A549 treated with AZD9567 at 1 μM for 4 hours (cell line): ENCODE measurements around the gene CSNK1G1. TPM values are rescaled to one million over a fixed set of nuclear protein-coding genes. Genes with fewer than 3 reads are reported as not detected.

Source experiments
- total RNA-seq: library from RNA; stranded (reverse); fragments of 200-300 nt; extraction: Qiagen RNA extraction; gene quantifications from 5 replicates; pipeline ENCODE4 v1.2.3, GENCODE V29; 2022; ENCODE audit not compliant: insufficient read depth

CSNK1G1 gene
- 14.8 to 23.8 TPM (median 17.6 TPM) in 5 replicates for total RNA-seq

DNA sequence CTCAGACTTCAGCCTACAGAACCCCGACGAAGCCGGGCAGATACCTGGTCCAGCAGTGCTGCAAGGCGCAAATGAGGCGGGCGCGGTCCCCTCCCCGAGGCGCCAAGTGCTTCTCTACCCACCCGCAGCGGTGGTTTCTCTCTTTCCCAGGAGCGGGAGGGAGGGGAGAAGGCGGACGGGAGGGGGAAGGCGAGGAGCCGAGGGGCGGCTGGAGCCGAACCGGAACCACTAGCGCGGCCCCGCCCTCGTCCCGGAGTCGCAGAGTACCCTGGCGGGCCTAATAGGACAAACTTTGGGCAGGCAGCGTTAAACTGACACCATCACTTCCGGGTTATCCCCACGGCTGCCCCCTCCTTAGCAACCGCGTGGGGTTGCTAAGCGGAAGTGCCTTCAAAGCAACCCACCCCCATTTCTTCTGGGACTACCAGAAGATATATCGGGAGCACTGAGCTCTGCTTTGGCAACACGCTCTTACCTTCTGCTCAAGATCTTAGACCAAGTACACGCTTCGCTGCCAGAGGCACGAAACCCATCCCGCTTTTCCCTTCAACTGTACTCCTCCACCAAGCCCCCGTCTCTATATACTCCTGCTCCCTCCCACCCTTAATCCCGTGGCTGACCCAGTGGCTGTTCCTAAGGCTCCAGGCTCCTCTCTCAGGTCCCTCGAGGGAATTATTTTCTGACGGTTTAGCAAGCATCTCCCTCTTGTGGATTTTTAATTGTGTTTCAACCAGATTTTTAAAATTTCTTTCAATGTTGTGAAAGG is at the start of gene CSNK1G1:
TSS of gene CSNK1G1 (minus strand) at position 230 of the 766 bp plus-strand sequence. CDS start 55,674 bp downstream, outside the sequence.

DNA sequence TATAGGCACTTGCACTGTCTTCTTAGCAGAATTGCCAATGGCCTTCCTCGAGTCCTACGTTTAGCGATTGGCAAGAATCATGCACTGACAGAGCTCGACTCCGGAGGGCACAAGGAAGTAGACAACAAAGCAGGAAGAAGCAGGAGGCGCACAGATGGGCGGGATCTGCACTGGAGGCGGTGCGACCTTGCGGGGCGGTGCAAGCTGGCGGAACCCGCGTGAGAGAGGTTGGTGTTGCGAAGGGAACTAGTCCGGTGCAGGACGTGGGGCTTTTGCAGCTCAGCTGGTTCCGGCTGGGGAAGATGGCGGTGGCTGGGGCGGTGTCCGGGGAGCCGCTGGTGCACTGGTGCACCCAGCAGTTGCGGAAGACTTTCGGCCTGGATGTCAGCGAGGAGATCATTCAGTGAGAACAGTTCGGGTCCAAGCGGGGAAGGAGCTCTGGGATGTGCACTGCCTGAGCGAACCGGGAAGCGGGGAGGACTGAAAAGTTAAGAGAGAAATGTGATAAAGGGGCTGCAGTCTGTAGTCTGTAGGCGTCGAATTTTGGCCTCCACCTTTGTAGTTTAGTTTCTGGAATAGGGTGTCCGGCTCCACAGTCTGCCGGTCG is 31.7 kb upstream of the CSNK1G1 start, which contains the start of gene TRIP4:
TSS of gene TRIP4 (plus strand) at position 275 of the 607 bp plus-strand sequence. CDS start at position 303, 28 bp downstream.

DNA sequence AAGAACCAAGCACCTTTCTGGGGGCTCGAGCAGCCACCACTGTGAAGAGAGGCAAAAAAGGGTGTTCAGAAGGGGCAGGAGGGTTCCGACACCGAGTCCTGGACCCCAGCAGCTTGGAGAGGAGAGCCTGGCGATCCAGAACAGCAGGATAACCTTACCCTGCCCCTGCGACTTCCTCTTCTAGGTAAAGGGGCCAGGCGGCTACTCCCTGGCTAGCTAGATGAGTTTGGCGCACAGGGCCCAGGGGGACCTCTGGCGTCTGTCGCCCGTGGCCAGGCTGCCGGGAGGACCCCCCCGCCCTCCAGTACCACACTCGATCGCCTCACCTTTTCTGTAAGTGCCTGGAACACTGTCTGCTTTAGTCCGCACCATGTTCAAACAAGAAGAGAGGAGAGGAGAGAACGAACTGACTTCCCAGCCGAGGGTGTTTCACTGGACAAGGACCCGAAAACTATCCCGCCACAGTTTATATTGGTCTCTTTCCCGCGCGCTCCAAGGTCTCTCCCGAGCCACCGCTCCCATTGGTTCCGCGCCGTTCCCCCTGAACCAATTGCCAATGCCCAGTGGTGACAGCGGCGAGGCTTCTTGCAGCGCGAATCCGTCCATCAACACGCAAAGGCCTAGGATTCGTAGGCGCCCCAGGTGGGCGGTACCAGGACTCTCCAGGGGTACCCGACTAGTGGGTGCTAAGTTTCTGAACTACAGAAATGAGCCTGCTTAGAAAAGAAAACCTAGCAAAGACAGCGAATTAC is 25.2 kb upstream of the CSNK1G1 start, which contains the start of gene PCLAF:
TSS of gene PCLAF (minus strand) at position 442 of the 752 bp plus-strand sequence. CDS start at position 372, 70 bp downstream.

DNA sequence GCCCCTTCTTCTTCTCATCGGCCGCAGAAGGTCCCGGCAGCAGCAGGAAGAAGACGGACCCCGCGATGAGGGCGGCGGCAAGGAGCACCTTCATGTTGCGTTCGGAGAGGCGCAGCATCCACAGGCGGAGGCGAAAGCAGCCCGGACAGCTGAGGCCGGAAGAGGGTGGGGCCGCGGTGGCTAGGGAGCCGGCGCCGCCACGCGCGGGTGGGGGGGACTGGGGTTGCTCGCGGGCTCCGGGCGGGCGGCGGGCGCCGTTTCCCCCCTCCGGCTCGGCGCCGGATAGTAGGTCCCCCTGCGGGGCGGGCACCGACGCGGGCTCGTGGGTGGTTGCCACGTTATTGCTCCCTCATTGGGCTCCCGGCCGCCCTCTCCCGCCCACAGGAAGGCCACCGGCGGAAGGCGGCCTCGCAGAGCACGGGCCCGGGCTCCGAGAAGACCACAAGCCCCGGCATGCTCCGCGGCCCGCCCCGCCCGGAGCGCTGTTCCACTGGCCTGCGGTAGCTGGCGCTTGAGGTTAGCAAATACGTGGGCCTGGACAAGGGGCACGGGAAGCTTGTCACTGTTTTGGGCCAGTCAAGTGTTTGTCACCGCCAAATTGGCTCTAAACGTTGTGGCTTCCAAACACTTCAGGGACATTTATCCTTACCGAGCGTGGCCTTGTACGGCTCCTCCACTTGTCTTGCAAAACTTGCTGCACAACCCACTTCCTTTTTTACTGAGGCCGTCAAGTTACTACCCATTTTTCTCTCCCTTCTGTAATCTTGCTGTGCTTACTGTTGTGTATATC is 192.9 kb downstream of the CSNK1G1 start, which contains the start of gene PPIB:
TSS of gene PPIB (minus strand) at position 154 of the 790 bp plus-strand sequence. CDS start at position 118, 36 bp downstream.

DNA sequence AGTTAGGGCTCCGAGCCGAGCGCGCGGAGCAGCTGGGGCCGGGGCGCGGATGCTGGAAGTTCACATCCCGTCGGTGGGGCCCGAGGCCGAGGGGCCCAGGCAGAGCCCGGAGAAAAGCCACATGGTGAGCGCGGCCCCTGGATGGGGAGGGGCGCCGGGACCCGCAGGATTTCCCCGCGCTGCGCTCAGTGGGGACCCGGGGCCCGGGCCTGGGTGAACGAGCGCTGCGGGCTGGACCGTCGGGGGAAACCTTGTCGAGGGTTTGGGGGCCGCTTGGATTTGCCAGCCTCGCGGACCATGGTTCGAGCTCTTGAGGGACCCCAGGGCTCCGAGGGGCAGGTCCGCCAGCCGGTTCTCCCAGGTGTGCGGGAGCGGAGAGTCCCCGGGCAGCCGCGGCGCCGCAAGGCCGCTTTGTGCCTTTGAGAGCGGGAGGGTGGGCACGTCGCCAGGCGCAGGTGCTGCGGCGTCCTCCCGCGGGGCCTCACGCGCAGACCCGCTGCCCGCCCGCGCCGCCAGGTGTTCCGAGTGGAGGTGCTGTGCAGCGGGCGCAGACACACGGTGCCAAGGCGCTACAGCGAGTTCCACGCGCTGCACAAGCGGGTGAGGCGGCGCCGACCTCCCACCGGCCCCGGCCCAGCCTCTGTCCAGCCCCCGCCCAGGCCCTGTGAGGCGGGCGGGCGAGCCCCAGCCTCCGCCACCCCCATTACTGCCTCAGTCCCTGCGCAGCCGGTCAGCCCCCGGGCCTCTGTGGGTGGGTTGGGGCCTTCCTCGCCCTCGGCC is 204.1 kb downstream of the CSNK1G1 start, which contains the start of gene SNX22:
TSS of gene SNX22 (plus strand) at position 5 of the 780 bp plus-strand sequence. CDS start at position 50, 45 bp downstream.

Other genes with a start within 250 kb of the CSNK1G1 start
- gene SNX22, start 204.4 kb downstream of the CSNK1G1 start, total RNA-seq: 0.70 to 1.6 TPM (median 1.3 TPM) in 5 replicates
- gene PPIB, start 193.2 kb downstream of the CSNK1G1 start, total RNA-seq: 691 to 818 TPM (median 813 TPM) in 5 replicates
- gene PCLAF, start 25.3 kb upstream of the CSNK1G1 start, total RNA-seq: 153 to 224 TPM (median 165 TPM) in 5 replicates
- gene TRIP4, start 31.7 kb upstream of the CSNK1G1 start, total RNA-seq: 24.9 to 31.8 TPM (median 26.5 TPM) in 5 replicates
- 16.0 to 21.2 TPM (median 20.8 TPM) in 5 replicates for gene ZNF609, start 104.4 kb upstream of the CSNK1G1 start, total RNA-seq